ENCODE measurements around the gene FILIP1L.

Gene FILIP1L

GRCh38 chr3:100020876-100021644 lies 93.2 kb downstream of the FILIP1L start:
- DNase-seq (ENCODE audit: low spot score) = no peak
- TF ChIP-seq CTCF (IDR thresholded peaks at IDR 0.05; ENCODE audit: extremely low read depth, missing control alignments) = no peak

- TF ChIP-seq CTCF (IDR thresholded peaks at IDR 0.05; ENCODE audit: extremely low read depth, missing control alignments) = no peak
- DNase-seq (ENCODE audit: low spot score) = no peak
Observed at GRCh38 chr3:100019719-100020118, 94.6 kb downstream of the FILIP1L start.

- no peak for DNase-seq (ENCODE audit: low spot score)
- no peak for TF ChIP-seq CTCF (IDR thresholded peaks at IDR 0.05; ENCODE audit: extremely low read depth, missing control alignments)
Observed at GRCh38 chr3:100018806-100019205, 95.5 kb downstream of the FILIP1L start.

GRCh38 chr3:100010087-100010417 lies 104.2 kb downstream of the FILIP1L start:
- no peak for TF ChIP-seq CTCF (IDR thresholded peaks at IDR 0.05; ENCODE audit: extremely low read depth, missing control alignments)
- no peak for DNase-seq (ENCODE audit: low spot score)

GRCh38 chr3:100009276-100010086 lies 104.8 kb downstream of the FILIP1L start:
- no peak for TF ChIP-seq CTCF (IDR thresholded peaks at IDR 0.05; ENCODE audit: extremely low read depth, missing control alignments)
- DNase-seq (ENCODE audit: low spot score) = no peak

- DNase-seq (ENCODE audit: low spot score) = no peak
- TF ChIP-seq CTCF (IDR thresholded peaks at IDR 0.05; ENCODE audit: extremely low read depth, missing control alignments) = no peak
Observed at GRCh38 chr3:100008081-100008698, 106.1 kb downstream of the FILIP1L start.

GRCh38 chr3:100007313-100007712 lies 107.0 kb downstream of the FILIP1L start:
- DNase-seq (ENCODE audit: low spot score) = no peak

More at GRCh38 chr3:100007313-100007712, 107.0 kb downstream of the FILIP1L start:
- no peak for TF ChIP-seq CTCF (IDR thresholded peaks at IDR 0.05; ENCODE audit: extremely low read depth, missing control alignments)
